GM12891 (cell line): ENCODE data around the gene EIPR1.

Experiments
- POLR2A ChIP-seq: IDR thresholded peaks from 2 replicates; pipeline ENCODE4 v1.6.1; 2011; ENCODE audit warnings: low read depth, low read length, control low read depth
- POLR2AphosphoS5 ChIP-seq: IDR thresholded peaks from 2 replicates; pipeline ENCODE4 v1.6.1; 2011; ENCODE audit warnings: low read depth, low read length, control low read depth
- TAF1 ChIP-seq: IDR thresholded peaks from 2 replicates; pipeline ENCODE4 v1.6.1; 2011; ENCODE audit warnings: low read depth, low read length, control low read depth

DNA sequence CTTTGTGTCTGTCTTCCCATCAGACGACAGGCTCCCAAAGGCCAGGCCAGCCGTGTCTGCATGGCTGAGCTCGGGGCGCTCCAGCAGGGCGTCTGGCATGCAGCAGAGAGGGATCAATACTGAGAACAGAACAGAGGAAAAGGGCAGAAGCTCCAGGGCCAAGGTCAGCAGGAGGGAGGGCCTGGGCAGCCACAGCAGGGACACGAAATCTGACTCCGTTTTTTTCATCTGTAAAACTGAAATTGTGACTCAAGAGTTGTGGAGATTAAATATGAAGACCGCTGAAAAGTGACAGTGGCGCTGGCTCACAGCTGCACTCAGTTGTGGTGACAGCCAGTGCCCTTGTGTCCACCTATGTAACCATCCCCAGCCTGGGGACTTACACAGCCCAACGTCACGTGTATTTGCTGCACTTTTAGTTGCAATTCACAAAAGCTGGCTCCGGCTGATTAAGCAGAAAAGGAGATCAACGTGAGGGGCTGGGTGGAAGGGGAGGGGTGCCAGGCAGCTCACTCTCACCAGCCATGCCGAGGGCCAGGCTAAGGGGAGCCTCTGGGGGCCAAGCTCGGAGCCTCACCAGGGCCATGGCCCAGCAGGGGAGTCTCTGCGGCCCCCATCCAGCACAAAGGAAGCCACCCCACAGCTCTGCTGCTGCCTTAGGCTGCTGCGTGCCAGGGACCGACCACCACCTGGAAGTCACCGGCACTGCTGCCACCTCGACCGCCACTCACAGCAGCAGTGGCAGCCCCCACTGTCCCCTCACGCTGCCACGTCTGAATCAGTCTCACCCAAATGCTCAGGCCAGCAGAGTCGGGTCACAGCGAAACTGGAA, 74.7 kb downstream of the EIPR1 start:
- no peak for TF ChIP-seq POLR2AphosphoS5
- TF ChIP-seq POLR2A, result no peak
- no peak for TF ChIP-seq TAF1
